HG02642 (cell line): ENCODE measurements around the gene SLC2A11.
"Not testable (repeated sequence)": the region's sequence is repeated elsewhere in the genome, so short reads cannot be mapped to it uniquely, and the experiment has no call there.

ENCODE experiments used
- ATAC-seq: cut with Tn5 transposase; IDR thresholded peaks from one replicate; pipeline ENCODE4 v1.9.1; 2021; ENCODE audit warnings: mild to moderate bottlenecking; ENCODE audit not compliant: unreplicated experiment, poor library complexity

SLC2A11 gene

DNA sequence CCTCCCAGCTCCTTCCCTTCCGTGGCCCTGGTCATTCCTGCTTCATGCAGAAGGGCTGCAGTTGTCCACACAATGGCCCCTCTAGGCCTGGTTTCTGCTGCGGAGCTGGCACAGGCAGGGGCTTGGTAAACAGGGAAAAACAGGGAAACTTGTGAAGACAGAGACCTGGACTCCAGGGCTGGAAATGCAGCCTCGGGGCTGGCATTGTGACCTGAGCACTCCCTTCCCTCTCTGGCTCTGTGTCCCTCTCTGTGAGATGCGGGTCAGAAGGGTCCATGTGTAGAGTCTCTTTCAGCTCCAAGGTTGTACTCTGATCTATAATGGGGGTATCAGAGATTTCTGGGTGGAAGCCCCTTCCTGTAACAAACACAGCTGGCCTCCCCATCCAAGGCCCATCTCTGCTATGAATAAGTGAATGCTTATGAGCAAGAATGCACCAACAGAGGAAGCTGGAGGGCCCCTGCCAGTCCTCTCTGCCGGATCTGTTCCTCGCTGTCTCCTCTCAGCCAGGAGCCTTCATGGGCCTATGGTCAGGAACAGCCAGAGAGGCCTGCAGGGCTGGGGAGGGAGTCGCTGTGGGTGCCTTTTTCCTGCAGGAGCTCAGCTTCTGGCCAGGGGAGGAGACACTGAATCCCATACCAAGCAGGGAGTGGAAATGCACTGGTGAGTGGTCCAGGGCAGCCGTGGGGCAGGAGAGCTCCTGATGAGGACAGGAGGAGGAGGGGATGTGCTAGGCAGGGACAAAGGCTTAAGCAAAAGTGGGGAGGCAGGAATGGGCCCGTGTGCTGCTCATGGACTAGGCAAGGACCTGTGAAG, 12.2 kb upstream of the SLC2A11 start:
- ATAC-seq = no peak

DNA sequence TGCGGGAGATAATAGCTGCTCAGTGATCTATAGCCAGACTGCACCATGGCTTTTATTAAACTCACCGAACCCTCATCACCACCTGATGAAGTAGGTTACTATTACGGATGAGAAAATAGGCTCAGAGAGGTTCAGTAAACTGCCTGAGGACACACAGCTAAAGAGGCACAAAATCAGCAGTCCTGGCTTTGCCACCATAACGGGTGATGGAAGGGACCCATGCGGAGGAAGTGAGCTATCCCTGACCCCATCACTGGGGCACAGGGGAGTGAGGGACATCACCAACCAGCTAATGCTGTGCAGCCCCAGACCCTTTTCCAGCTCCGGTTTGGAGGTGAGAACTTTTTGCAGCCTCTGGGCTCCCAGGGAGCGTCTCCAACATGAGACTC, 11.6 kb upstream of the SLC2A11 start:
- ATAC-seq = no peak

DNA sequence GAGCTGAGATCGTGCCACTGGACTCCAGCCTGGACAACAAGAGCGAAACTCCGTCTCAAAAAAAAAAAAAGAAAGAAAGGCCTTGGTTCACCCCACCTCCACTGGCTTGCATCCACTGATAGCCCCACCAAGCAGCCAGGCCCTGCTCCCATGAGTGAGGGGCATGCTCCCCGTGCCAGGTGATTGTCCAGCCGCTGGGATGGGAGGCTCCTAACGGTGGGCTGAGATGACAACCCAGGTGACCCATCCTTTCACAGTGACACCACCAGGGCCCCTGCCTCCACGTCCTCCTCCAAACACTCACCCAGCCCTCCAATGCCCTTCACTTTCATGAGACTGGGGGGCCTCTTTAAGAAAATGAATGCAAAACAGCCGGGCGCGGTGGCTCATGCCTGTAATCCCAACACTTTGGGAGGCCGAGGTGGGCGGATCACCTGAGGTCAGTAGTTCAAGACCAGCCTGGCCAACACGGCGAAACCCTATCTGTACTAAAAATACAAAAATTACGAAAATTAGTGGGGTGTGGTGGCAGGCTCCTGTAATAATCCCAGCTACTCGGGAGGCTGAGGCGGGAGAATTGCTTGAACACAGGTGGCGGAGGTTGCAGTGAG, 10.3 kb upstream of the SLC2A11 start:
- no peak for ATAC-seq

DNA sequence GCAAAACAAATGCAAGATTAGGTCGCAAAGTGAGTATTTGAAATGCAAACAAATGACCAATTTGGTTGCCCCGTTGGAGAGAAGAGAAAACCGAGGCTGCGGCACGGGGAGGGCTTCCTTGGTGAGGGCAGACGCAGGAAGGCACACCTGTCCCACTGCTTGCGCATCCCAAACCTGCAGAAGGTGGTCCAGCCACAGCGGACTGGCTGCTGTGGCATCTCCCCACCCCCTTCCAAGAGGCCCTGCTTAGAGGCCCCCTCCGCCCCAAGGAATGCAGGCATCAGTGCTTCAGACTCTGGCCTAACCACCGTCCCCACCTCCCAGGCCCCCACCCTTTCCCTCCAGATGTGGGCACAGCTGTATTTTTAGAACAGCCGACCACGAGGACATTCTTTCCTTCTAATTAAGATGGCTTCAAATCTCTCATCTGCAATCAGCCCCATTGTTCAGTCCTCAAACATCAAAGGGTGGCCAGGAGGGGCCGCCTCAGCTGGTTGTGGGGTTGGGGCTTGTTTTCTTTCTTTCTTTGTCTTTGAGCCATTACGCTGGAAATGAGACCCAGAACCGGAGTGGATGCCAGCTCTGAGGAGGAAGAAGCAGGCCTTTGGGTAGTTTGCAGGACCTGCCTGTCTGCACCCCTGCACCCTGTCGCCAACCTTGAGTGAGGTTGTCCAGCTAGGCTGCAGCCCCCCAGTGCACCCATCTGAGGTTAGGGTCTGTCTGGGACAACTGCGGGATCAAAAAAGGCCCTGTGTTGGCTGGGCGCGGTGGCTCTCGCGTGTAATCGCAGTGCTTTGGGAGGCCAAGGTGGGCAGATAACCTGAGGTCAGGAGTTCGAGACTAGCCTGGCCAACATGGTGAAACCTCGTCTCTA, 9.4 kb upstream of the SLC2A11 start:
- no peak for ATAC-seq

DNA sequence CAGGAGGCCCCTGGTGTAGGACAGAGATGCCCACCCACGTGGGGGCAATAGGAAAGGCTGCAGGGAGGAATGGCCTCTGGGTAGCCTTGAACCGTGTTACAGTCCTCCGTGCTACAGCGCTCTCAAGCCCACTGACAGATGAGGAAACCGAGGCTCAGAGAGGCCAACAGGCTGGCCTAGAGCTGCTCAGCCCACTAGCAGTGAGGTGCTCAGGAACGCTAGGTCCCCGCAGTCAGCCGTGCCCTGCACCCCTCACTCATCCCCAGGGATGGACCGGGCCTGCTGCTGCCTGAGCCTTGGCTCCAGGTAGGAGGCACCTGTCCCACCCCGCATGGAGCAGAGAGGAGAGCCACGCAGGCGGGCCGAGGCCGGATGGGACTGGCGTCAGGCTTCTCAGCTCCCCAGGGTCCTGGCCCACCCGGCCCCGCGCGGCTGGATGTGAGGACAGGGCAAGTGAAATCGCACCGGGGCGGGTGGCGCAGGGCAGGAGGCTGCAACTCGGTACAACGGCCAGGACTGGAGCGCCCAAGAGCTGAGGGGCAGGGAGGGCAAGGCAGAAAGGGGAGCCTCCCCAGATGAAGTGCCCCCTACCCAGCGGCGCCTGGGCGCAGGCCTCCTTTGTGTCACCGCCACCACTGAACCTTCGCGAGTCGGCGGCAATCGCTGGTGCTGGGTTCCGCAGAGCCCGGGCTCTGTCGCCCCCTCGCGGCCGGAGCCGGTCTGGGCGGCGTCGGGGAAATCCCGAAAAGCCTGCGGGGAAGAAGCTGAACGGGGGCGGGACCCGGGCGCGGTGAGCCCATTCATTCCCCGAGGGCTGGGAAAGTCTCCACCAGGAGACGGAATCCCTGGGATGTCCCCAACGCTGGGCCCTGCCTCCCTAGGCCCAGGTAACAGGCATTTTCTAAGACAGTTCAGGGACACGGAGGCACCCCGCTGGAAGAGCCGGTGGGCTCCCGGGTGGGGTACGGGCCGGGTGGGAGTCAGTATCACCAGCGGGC, 8.4 kb upstream of the SLC2A11 start:
- peak; percentile 47 for ATAC-seq

DNA sequence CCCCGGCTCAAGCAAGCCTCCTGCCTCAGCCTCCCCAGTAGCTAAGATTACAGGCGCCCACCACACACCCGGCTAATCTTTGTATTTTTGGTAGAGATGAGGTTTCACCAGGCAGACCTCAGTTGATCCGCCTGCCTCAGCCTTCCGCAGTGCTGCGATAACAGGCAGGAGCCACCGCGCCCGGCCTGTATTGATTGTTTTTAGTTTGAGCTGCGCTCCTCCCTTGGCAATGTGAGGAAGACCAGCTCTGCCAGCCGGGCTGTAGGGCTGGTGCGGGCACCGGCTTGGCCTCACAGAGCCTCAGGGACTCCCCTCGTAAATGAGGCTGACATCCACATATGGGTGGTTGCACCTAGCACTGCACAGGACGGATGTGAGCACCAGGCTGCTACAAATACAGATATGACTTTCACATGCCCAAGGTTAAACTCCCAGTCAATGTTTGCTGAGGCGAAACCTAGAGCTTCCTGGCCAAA, 7.5 kb upstream of the SLC2A11 start:
- peak; percentile 51 for ATAC-seq

DNA sequence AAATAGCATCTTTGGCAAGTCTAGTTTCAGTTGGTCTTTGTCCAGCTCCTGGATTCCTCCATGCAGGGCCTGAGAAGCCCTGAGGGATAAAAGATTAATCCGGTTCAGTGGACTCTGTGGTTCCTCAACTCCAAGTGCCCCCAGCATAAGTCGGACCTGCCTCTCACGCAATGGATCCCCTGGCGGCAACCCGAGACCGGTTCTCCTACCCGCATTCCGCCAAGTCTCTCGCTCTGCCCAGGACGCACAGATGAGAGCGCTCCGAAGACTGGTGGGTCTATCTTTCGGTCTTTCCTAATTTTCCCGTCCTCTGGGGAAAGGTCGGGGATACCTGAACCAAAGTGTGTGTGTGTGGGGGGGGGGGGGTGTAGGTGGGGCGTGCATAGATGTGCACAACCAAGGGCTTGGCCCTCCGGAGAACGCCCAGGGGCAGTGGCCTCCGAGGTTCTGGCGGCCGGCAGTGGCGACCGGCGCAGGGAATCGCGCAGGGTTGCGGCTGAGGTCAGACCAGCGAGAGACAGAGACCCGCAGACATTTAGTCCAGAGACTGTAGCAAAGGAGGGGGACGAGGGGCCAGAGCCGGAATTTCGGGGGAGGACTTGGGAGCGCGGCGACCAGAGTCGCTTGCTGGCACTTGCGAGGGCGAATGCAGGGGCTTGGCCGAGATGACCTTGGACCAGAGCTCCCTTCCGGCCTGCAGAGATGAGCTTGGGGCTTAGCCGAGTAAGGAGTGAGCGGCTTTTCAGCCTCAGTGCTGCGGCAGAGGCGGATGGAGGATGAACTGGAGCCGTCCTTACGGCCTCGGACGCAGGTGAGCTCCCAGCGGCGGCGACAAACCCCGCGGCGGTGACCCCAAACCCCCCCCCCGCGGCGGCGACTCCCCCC, 712 bp upstream of the SLC2A11 start:
- ATAC-seq = peak; percentile 45

DNA sequence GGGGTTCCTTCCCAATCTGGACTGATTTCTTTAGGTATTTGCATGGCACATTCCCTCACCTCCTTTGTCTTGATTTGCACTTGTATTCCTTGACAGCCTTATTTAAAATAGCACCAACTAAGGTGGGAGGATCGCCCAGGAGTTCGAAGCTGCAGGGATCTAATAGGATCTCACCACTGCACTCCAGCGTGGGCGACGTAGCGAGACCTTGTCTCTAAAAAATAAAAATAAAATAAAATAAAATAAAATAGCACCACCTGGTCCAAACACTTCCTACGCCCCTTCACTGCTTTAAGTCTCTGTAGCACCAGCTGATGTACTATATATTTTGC, 775 bp downstream of the SLC2A11 start:
- no peak for ATAC-seq

DNA sequence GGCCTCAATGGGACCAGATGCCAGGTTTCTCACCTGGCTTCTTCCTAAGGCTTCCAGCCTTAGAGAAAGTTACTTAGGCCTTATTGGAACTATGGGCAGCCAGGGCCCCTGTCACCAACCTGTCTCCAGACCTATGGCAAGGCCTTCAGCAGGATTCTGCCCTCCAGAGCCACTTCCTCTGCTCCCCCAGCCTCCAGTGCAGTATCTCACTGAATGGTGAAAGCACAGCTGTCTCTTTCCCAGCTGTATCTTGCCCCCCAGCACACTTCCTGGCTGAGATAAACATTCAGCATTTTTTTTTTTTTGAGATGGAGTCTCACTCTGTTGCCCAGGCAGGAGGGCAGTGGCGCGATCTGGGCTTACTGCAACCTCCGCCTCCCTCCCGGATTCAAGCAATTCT, 1.5 kb downstream of the SLC2A11 start:
- no peak for ATAC-seq

DNA sequence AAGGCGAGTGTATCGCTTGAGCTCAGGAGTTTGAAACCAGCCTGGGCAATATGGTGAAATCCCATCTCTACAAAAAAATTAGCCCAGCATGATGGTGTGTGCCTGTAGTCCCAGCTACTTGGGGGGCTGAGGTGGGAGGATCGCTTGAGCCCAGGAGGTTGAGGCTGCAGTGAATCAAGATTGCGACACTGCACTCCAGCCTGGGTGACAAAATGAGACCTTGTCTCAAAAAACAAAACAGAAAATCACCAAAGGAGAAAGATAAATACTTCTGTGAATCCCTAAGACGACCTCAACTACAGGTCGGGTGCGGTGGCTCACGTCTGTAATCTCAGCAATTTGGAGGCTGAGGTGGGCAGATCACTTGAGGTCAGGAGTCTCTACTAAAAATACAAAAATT, 2.5 kb downstream of the SLC2A11 start:
- not testable (repeated sequence) for ATAC-seq

DNA sequence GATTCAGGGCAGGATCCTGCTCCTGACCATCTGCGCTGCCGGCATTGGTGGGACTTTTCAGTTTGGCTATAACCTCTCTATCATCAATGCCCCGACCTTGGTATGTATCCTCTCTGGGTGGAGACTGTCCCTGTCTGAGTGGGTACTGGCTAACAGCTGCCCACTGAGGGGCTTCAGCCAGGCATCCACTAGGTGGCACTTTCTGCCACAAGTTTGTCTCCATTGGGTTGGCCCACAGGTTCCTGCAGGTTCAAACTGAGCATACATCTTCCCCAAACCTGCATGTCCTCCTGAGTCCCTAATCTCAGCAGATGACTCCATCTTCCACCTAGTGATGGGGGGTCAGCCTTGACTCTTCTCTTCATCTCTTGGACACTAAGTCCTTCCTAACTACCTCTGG, 4.4 kb downstream of the SLC2A11 start:
- ATAC-seq = no peak

DNA sequence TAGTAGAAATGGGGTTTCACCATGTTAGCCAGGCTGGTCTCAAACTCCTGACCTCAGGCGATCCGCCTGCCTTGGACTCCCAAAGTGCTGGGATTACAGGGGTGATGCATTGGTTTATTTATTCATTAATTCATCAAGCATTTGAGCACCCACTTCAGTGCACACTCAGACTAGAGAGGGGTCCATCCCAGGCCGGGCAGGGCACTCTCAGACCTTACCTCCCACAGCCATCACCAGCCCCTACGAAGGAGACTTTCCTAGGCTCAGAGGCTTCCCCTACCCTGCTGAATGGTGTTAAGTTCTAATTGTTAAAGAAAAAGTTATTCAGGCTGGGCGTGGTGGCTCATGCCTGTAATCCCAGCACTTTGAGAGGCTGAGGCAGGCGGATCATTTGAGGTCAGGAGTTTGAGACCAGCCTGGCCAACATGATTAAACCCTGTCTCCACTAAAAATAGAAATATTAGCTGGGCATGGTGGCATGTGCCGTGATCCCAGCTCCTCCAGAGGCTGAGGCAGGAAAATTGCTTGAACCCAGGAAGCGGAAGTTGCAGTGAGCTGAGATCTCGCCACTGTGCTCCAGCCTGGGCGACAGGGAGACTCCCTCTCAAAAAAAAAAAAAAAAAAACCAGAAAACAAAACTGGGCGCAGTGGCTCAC, 7.0 kb downstream of the SLC2A11 start:
- not testable (repeated sequence) for ATAC-seq

DNA sequence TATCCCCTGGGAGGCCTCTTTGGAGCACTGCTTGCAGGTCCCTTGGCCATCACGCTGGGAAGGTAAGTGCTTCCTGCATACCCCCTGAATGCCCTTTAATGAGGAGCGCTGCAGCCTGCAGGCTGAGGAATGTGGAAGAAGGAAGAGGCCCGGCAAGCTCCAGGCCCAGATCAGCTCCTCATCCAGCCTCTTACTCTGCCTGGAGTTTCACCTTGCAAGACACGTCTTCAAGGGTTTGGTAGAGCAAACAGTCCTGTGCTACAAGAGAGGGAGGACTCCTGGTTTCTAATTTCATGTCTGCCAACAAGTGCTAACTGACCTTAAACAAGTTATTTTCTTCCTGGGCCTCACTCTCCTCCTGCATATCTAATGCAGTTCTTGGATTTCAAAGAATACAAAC, 10.9 kb downstream of the SLC2A11 start:
- no peak for ATAC-seq

DNA sequence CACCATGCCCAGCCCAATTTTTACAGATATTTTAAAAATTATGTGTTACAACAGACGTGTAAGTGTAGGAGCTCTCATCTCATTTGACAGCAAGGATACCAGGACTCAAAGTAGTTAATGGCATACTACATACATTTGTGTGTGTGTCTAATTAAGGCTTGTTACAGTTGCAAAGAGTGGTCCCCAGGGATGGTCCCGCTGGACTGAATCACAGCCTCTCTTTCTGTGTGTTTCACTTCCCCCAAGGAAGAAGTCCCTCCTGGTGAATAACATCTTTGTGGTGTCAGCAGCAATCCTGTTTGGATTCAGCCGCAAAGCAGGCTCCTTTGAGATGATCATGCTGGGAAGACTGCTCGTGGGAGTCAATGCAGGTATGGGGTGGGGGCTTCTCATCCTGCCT, 17.2 kb downstream of the SLC2A11 start:
- no peak for ATAC-seq

DNA sequence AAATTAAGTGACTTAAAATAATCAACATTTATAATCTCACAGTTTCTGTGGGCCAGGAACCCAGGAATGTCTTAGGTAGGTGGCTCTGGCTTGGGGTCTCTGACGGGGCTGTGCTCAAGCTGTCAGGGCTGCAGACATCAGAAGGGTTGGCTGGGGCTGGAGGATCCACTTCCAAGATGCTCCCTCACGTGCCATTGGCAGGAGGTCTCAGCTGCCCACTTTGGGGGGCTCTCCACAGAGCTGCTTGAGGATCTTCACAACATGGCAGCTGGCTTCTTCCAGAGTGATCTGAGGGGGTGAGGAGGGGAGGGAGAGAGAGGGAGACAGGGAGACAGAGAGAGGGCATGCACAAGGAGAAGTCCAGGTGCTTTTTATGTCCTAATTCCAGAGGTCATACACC, 18.1 kb downstream of the SLC2A11 start:
- no peak for ATAC-seq

DNA sequence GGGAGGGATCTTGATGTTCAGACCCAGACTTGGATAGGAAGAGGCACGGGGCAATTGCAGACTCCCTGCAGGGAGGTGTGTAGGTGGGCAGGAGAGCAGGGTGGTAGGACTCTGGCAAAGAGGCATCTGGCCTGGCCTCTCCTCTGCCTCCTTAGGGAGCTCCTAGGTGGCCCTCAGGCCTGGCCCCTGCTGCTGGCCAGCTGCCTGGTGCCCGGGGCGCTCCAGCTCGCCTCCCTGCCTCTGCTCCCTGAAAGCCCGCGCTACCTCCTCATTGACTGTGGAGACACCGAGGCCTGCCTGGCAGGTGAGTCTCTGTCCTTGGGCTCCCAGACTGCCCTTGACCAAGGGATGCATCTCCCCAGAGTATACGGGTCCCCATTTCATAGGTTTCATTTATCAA, 19.9 kb downstream of the SLC2A11 start:
- no peak for ATAC-seq

DNA sequence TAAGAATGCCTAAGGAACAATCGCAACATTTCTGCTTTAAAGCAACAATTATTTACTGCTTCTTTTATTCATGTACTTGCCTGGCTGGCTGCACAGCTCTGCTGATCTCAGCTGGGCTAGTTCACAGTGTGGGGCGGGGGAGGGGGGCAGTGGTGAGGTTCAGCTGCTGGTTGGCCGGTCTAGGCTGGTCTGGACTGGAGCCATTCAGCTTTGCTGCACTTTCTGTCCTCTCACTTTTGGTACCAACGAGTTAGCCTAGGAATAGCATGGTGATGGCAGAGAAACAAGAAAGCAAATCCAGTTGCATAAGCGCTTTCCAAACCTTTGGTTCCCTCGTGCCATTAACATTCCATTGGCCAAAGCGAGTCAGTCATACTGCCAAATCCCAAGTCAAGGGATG, 20.5 kb downstream of the SLC2A11 start:
- ATAC-seq = no peak

DNA sequence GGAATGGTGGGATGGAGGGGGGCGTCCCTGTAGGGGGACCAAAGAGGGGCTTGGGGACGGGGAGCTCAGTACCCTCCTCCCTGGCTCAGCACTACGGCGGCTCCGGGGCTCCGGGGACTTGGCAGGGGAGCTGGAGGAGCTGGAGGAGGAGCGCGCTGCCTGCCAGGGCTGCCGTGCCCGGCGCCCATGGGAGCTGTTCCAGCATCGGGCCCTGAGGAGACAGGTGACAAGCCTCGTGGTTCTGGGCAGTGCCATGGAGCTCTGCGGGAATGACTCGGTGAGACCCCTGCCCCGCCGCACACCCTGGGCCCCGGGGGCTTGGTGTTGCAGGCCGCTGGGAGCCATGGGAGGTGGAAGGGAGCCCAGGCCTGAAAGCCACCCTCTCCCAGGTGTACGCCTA, 24.7 kb downstream of the SLC2A11 start:
- ATAC-seq = no peak

DNA sequence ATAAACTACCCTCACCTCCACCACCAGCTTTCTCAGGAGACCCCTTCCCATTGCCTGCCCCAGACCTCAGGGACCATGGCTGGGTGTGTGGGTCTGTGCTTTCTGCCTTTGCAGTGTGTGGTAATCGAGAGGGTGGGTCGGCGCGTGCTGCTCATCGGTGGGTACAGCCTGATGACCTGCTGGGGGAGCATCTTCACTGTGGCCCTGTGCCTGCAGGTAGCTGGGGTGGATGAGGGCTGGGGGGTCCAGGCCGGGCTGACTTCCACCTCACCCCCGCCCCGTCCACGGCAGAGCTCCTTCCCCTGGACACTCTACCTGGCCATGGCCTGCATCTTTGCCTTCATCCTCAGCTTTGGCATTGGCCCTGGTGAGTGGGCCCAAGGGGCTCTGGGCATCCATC, 26.0 kb downstream of the SLC2A11 start:
- no peak for ATAC-seq
